H9 (cell line): ENCODE results near the gene ATF4. TPM values are rescaled to one million over a fixed set of nuclear protein-coding genes. Genes with fewer than 3 reads are reported as not detected.
A peak's percentile ranks its signal among the peaks of the same experiment; 100 is the strongest.

Experiments
- DNase-seq: peaks from one replicate; pipeline ENCODE4 v3.0.0-alpha.2; 2017
- H2AFZ ChIP-seq: one replicate; pipeline ENCODE4 v1.6.1; 2013; ENCODE audit warnings: mild to moderate bottlenecking, low read length, control low read depth, moderate library complexity
- H2AK5ac ChIP-seq: 2 replicates; pipeline ENCODE4 v1.6.1; 2013; ENCODE audit warnings: low read length, control low read depth, mixed read lengths; ENCODE audit not compliant: insufficient read length
- H2BK120ac ChIP-seq: one replicate; pipeline ENCODE4 v1.6.1; 2013; ENCODE audit warnings: low read depth, mild to moderate bottlenecking, low read length, control low read depth, inconsistent platforms; ENCODE audit not compliant: poor library complexity, severe bottlenecking
- H2BK12ac ChIP-seq: 2 replicates; pipeline ENCODE4 v1.6.1; 2013; ENCODE audit warnings: low read length, control low read depth, mixed read lengths, low read depth; ENCODE audit not compliant: insufficient read length
- H2BK15ac ChIP-seq: 2 replicates; pipeline ENCODE4 v1.6.1; 2013; ENCODE audit warnings: low read depth, low read length, control low read depth
- H2BK20ac ChIP-seq: one replicate; pipeline ENCODE4 v1.6.1; 2013; ENCODE audit warnings: low read depth, mild to moderate bottlenecking, low read length, control low read depth, inconsistent platforms; ENCODE audit not compliant: poor library complexity, severe bottlenecking
- H2BK5ac ChIP-seq: 2 replicates; pipeline ENCODE4 v1.6.1; 2013; ENCODE audit warnings: low read length, control low read depth, mixed read lengths; ENCODE audit not compliant: insufficient read length
- H3K14ac ChIP-seq: 2 replicates; pipeline ENCODE4 v1.6.1; 2013; ENCODE audit warnings: low read length, control low read depth; ENCODE audit not compliant: insufficient read depth
- H3K18ac ChIP-seq: 2 replicates; pipeline ENCODE4 v1.6.1; 2013; ENCODE audit warnings: low read depth, mild to moderate bottlenecking, mixed read lengths, low read length, control low read depth; ENCODE audit not compliant: insufficient read length
- H3K23ac ChIP-seq: 2 replicates; pipeline ENCODE4 v1.6.1; 2013; ENCODE audit warnings: low read length, control low read depth, mixed read lengths, low read depth; ENCODE audit not compliant: insufficient read length
- H3K23me2 ChIP-seq: 2 replicates; pipeline ENCODE4 v1.6.1; 2013; ENCODE audit warnings: low read depth, mild to moderate bottlenecking, mixed read lengths, low read length, control low read depth; ENCODE audit not compliant: insufficient read length, poor library complexity, severe bottlenecking
- H3K27ac ChIP-seq: 2 replicates; pipeline ENCODE4 v1.5.1; 2013; ENCODE audit warnings: low read length, control low read depth, mixed read lengths, low read depth; ENCODE audit not compliant: insufficient read length
- H3K27me3 ChIP-seq: 2 replicates; pipeline ENCODE4 v1.6.1; 2013; ENCODE audit warnings: low read length, control low read depth, inconsistent platforms; ENCODE audit not compliant: insufficient read depth
- H3K4ac ChIP-seq: 2 replicates; pipeline ENCODE4 v1.6.1; 2013; ENCODE audit warnings: low read depth, mild to moderate bottlenecking, control low read depth, inconsistent platforms, low read length, moderate library complexity
- H3K4me1 ChIP-seq: 2 replicates; pipeline ENCODE4 v1.6.1; 2013; ENCODE audit warnings: low read length, control low read depth, inconsistent platforms; ENCODE audit not compliant: insufficient read depth
- H3K4me2 ChIP-seq: 2 replicates; pipeline ENCODE4 v1.6.1; 2013; ENCODE audit warnings: low read length, control low read depth, mixed read lengths; ENCODE audit not compliant: insufficient read length, insufficient read depth
- H3K56ac ChIP-seq: 2 replicates; pipeline ENCODE4 v1.6.1; 2013; ENCODE audit warnings: low read depth, mild to moderate bottlenecking, mixed read lengths, low read length, control low read depth; ENCODE audit not compliant: insufficient read length
- H3K79me1 ChIP-seq: 2 replicates; pipeline ENCODE4 v1.6.1; 2013; ENCODE audit warnings: low read depth, mild to moderate bottlenecking, moderate library complexity, low read length, control low read depth, inconsistent platforms; ENCODE audit not compliant: insufficient read depth, poor library complexity, severe bottlenecking
- H3K79me2 ChIP-seq: 2 replicates; pipeline ENCODE4 v1.6.1; 2013; ENCODE audit warnings: low read length, control low read depth, inconsistent platforms; ENCODE audit not compliant: insufficient read depth
- H3K9ac ChIP-seq: 2 replicates; pipeline ENCODE4 v1.6.1; 2013; ENCODE audit warnings: low read length, control low read depth, mixed read lengths; ENCODE audit not compliant: insufficient read length; ENCODE audit errors: extremely low read depth
- H3K9me3 ChIP-seq: one replicate; pipeline ENCODE4 v1.6.1; 2013; ENCODE audit warnings: low read depth, low read length, inconsistent platforms; ENCODE audit not compliant: control insufficient read depth
- H3T11ph ChIP-seq: one replicate; pipeline ENCODE4 v1.6.1; 2013; ENCODE audit warnings: mild to moderate bottlenecking, low read length, control low read depth, inconsistent platforms
- H4K20me1 ChIP-seq: one replicate; pipeline ENCODE4 v1.6.1; 2013; ENCODE audit not compliant: control insufficient read depth, insufficient read length, insufficient read depth
- H4K5ac ChIP-seq: 2 replicates; pipeline ENCODE4 v1.6.1; 2013; ENCODE audit warnings: low read depth, mild to moderate bottlenecking, mixed read lengths, low read length, control low read depth; ENCODE audit not compliant: insufficient read length
- H4K8ac ChIP-seq: replicated peaks from 2 replicates; pipeline ENCODE4 v1.6.1; 2013; ENCODE audit warnings: low read length, control low read depth, mixed read lengths, low read depth; ENCODE audit not compliant: insufficient read length
- H4K91ac ChIP-seq: 2 replicates; pipeline ENCODE4 v1.6.1; 2013; ENCODE audit warnings: low read depth, mild to moderate bottlenecking, moderate library complexity, mixed read lengths, low read length, control low read depth; ENCODE audit not compliant: insufficient read length
- H3K27ac Mint-ChIP-seq, 3 experiments: 2 replicates in 2 of 3; 3 replicates in 1 of 3; pipeline ENCODE4 v1.8.0; 2020 to 2021; ENCODE audit warnings: mixed read lengths in 3 of 3, mild to moderate bottlenecking in 1 of 3, moderate library complexity in 1 of 3
- H3K27me3 Mint-ChIP-seq: 2 replicates; pipeline ENCODE4 v1.8.0; 2021; ENCODE audit warnings: low read depth, mild to moderate bottlenecking, moderate library complexity, mixed read lengths
- H3K36me3 Mint-ChIP-seq, 3 experiments: 2 replicates in 2 of 3; 3 replicates in 1 of 3; pipeline ENCODE4 v1.8.0; 2020 to 2021; ENCODE audit warnings: low read depth in 3 of 3, mixed read lengths in 3 of 3; ENCODE audit not compliant: insufficient read depth in 1 of 3
- H3K4me1 Mint-ChIP-seq, 2 experiments: 2 replicates each; pipeline ENCODE4 v1.8.0; 2020; ENCODE audit warnings: mixed read lengths in 2 of 2
- H3K4me3 Mint-ChIP-seq, 2 experiments: 2 replicates in 1 of 2; 3 replicates in 1 of 2; pipeline ENCODE4 v1.8.0; 2020 to 2021; ENCODE audit warnings: mild to moderate bottlenecking in 2 of 2, mixed read lengths in 2 of 2, moderate library complexity in 1 of 2
- H3K9me3 Mint-ChIP-seq, 2 experiments: 2 replicates in 1 of 2; 3 replicates in 1 of 2; pipeline ENCODE4 v1.8.0; 2020; ENCODE audit warnings: mild to moderate bottlenecking in 2 of 2, mixed read lengths in 2 of 2, moderate library complexity in 1 of 2
- CTCF ChIP-seq: fragments of 200-600 bp; sonication (generic); conservative IDR thresholded peaks from 3 replicates; pipeline ENCODE4 v1.8.0; 2021; ENCODE audit warnings: antibody characterized with exemption, mild to moderate bottlenecking
- WGBS: extraction: QIAGEN DNeasy Blood & Tissue Kit; methylation state at CpG from one replicate; pipeline ENCODE4 v1.1.7; 2013; ENCODE audit warnings: missing lambda C conversion rate, low lambda C conversion rate, mixed read lengths; ENCODE audit not compliant: insufficient read length; ENCODE audit errors: extremely low coverage; 5-methylcytosine and 5-hydroxymethylcytosine counted together
- total RNA-seq: library from RNA; stranded (reverse); gene quantifications from 2 replicates; pipeline ENCODE4 v1.2.1, GENCODE V29; 2021

The ATF4 gene
- total RNA-seq, 1 experiment from 2014 or later, result 455 TPM

GRCh38 chr22:39528681-39529486 lies 8.5 kb downstream of the ATF4 start:
- H3K27me3 ChIP-seq, result no peaks in the 10 kb centered on the region
- no peak overlapping the region for H4K5ac ChIP-seq
- no peak overlapping the region for H4K8ac ChIP-seq
- no peaks in the 10 kb centered on the region; a peak in 1 of 5 replicates for H3K9me3 Mint-ChIP-seq
- no peaks in the 10 kb centered on the region for H3K27me3 Mint-ChIP-seq
- no peak overlapping the region for H4K91ac ChIP-seq
- H3K27ac Mint-ChIP-seq, result no peak overlapping the region; a peak in 1 of 7 replicates
- H3T11ph ChIP-seq, result no peak overlapping the region
- H3K9me3 ChIP-seq, result no peaks in the 10 kb centered on the region
- H3K79me1 ChIP-seq, result no peaks in the 10 kb centered on the region
- peaks cover 6% of the 10 kb centered on the region for H3K23me2 ChIP-seq
- TF ChIP-seq CTCF, result peak; percentile 98
- WGBS, result no CpG with 5 or more reads among the region's 32 CpGs
- no peaks in the 10 kb centered on the region for H4K20me1 ChIP-seq
- no peak overlapping the region for H2AK5ac ChIP-seq
- peaks cover 3% of the 10 kb centered on the region; the same call in 1 of the 2 replicates for H3K4me1 ChIP-seq
- H3K4me2 ChIP-seq, result no peak overlapping the region
- no peak overlapping the region for H2BK120ac ChIP-seq
- peaks cover 2% of the 10 kb centered on the region; the same call in 1 of the 2 replicates for H3K79me2 ChIP-seq
- H2BK5ac ChIP-seq, result no peak overlapping the region
- no peak overlapping the region for H2AFZ ChIP-seq
- H3K56ac ChIP-seq, result no peak overlapping the region
- no peak overlapping the region for H2BK12ac ChIP-seq
- no peak overlapping the region for H3K23ac ChIP-seq
- no peak overlapping the region for H3K27ac ChIP-seq
- H3K4me3 Mint-ChIP-seq, result peak overlapping the region in 1 of 2 experiments; percentile 61; a peak in 2 of 5 replicates
- H3K18ac ChIP-seq, result no peak overlapping the region
- no peak overlapping the region for H3K4ac ChIP-seq
- DNase-seq, result peak; percentile 95
- peaks cover 8 to 54% (median 44%) of the 10 kb centered on the region in 3 experiments for H3K36me3 Mint-ChIP-seq
- H3K9ac ChIP-seq, result no peak overlapping the region
- peaks cover 36 to 47% of the 10 kb centered on the region in 2 experiments for H3K4me1 Mint-ChIP-seq
- H3K14ac ChIP-seq, result no peak overlapping the region
- H2BK20ac ChIP-seq, result no peak overlapping the region
- H2BK15ac ChIP-seq, result no peak overlapping the region
